CD4-positive, alpha-beta T cell treated with Interleukin-17A for 4 hours (primary cell): Measurements from ENCODE around the gene LRRC45.
"Not testable (repeated sequence)": the region's sequence is repeated elsewhere in the genome, so short reads cannot be mapped to it uniquely, and the experiment has no call there.

Source experiments
- DNase-seq: peaks from one replicate; pipeline ENCODE4 v3.0.0-alpha.2; 2020; ENCODE audit warnings: mixed read lengths

LRRC45 gene

DNA sequence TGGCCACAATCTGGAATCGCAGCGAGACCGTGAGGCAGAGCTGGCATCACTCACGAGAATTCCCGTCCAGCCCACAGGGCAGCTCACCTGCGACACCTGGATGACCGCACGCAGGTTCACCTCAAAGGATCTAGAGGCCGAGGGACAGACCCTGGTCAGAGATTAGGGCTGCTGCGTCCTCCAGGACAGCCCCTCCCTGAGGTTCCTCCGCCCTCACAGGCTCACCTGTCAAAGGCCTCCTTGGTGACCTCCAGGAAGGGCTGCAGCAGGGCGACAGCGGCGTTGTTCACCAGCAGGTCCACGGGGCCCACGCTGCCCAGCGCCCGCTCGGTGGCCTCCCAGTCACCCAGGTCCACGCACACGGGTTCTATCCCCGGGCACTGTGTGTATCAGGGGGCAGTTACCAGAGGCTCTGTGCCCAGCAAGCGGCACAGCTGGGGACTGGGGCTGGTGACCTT, 13.6 kb downstream of the LRRC45 start:
- DNase-seq: no peak

- peak; percentile 98 for DNase-seq
Observed at GRCh38 chr17:82037092-82037888, 14.2 kb downstream of the LRRC45 start, which contains the start of gene DCXR. Gene DCXR (minus strand): TSS chr17:82037697. CDS start chr17:82037682, 15 bp downstream.

GRCh38 chr17:82037889-82038195, 14.7 kb downstream of the LRRC45 start:
- no peak for DNase-seq

DNA sequence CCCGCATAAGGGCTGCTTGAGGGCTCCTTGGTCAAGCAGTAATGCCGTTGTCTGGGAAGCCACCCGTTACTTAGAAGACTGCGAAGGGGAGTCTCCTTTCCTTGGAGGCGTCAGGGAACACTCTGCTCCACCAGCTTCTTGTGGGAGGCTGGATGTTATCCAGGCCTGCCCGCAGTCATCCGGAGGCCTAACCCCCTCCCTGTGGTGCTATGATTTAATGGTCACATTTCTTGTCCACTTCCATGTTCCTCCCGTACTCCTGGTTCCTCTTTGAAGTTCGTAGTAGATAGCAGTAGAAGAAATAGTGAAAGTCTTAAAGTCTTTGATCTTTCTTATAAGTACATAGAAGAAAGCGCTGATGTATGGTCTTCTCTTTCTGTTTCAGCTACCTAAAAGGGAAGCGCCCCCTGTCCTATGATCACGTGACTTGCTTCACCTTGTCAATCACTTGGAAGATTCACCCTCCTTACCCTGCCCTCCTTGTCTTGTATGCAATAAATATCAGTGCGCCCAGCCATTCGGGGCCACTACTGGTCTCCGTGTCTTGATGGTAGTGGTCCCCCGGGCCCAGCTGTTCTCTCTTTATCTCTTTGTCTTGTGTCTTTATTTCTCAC, 15.8 kb downstream of the LRRC45 start:
- DNase-seq: not testable (repeated sequence)

DNA sequence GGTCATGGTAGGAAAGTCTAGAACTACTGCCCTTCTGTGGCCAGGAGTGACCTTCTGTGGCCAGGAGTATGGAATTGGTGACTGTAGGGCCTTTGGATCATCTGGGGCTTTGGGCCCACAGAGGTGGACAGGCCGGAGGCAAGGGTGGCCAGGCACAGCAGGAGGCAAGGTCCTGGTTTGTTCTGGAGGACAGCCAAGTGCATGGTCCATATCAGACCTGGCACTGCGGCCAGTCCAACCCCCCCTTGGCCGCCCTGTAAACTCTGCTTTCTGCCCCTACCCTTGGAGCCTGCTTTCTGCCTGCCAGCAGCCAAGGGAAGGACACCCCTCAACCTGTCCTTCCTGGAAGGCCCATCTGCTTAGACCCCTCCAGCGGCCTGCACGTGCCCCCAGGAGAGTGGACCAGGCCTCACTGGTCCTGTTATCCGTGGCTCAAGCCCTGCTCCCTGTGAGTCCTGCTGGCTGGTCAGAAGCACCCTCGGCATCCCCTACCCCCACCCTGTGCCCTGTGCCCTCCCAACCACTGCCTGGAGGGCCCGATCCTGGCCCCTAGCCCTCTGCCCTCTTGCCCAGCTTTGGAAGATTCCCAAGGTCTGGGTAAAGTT, 16.7 kb downstream of the LRRC45 start:
- no peak for DNase-seq

DNA sequence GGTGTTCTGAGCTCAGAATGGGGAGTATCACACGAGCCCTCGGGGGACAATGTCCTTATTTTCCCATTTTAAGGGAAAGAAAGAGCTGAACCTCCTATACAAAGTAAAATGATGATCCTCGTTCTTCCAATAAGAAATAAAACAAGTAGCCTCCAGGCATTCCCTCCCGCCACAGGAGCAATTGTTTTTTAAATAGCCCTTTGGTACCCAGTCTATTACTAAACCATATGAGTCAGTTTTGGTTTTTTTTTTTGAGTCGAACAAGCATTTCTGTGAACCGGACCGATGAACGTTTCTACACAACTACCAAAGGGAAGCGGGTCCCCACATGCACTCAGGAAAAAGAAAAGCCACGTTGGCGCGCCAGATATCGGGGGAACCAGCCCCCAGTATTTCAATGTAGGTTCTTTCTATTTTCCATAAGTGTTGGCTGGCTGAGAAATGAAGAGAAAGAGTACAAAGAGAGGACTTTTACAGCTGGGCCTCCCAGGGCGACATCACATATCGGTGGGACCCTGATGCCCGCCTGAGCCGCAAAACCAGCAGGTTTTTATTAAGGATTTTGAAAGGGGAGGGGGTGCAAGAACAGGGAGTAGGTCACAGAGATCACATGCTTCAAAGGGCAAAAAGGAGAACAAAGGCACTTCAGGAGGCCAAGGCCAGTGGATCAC, 18.2 kb downstream of the LRRC45 start:
- DNase-seq: no peak

- DNase-seq: no peak
Observed at GRCh38 chr17:82042649-82043048, 19.5 kb downstream of the LRRC45 start.

DNA sequence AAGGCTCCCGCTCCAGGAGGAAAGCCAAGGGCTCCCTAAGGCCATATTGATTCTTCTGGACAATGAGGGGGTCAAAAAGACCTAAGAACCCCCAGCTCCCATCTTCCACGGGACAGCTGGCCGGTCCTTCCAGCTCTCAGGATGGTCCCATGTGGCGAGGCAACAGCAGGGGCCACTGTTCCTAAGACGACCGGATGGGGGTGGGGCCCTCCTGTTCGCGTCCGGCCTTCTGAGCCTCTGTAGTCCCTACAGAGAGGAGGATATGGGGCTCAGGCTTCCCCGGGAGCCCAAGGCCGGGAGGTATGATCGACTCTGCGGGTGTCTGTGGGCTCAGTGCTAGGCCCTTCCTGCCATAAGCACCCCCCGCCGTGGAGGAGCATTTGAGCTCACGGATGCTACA, 20.4 kb downstream of the LRRC45 start:
- no peak for DNase-seq

GRCh38 chr17:82045936-82046484, 22.9 kb downstream of the LRRC45 start:
- no peak for DNase-seq

- DNase-seq: no peak
Observed at GRCh38 chr17:82046903-82047302, 23.8 kb downstream of the LRRC45 start.

GRCh38 chr17:82047379-82047778, 24.3 kb downstream of the LRRC45 start:
- DNase-seq: no peak

DNA sequence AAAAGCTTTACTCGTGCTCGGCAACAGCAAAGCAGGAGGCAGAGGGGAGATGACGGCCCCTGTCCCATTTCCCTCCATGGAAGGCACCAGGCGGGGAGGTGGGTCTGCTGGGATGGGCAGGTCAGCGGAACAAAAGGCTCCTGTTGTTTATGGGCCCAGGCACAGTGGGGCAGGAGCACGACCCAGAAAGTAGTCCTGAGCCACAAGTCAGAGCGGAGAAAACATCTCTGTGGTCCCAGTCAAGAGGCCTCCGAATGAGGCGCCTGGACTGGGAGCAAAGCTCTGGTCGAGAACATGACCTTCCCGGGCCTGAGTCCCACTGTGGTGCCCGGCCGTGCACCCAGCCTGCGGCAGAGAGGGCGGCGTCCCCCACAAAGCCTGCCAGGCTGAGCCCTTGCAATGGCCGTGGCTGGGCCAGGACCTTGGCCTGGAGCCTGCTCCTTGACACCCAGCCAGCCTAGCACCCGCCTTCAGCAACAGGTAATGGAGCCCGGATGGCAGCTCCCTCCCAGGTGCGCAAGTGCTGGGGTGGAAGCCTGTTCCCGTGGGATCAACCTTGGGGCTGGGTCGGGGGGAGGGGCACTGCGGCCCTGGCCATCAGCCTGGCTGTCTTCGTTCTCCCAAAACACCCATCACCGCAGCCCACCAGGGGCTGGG, 24.9 kb downstream of the LRRC45 start:
- DNase-seq: no peak

GRCh38 chr17:82048571-82048971, 25.5 kb downstream of the LRRC45 start:
- DNase-seq: no peak

DNA sequence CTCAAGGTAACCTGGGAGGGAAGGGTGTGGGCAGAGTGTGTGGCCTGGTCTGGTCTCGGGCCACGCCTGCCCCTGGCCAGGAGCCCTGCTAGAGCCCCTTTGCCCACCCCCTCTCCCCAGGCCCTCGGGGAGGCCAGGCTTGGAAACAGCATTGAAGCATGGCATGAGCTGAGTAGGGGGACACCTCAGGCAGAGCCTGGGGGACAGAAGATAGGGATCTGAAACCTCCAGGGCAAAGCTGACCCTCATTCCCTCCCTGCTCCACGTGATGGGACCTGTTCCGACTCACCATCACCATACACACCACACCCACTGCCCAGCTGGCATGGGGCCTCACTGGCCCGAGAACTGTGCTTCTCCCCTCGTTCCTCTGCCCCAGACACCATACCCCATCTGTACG, 26.0 kb downstream of the LRRC45 start:
- no peak for DNase-seq

GRCh38 chr17:82049521-82049971, 26.4 kb downstream of the LRRC45 start:
- no peak for DNase-seq

- DNase-seq: no peak
Observed at GRCh38 chr17:82050152-82050760, 27.2 kb downstream of the LRRC45 start.

GRCh38 chr17:82050761-82051641, 27.9 kb downstream of the LRRC45 start:
- peak; percentile 14 for DNase-seq

- peak; percentile 89 for DNase-seq
Observed at GRCh38 chr17:82051776-82052637, 28.9 kb downstream of the LRRC45 start, which contains the start of the genes GPS1 and RFNG. Gene GPS1 (plus strand): TSS chr17:82051898. CDS start chr17:82051932, 34 bp downstream. Gene RFNG (minus strand): TSS chr17:82051811. CDS start chr17:82051766, 45 bp downstream.

GRCh38 chr17:82052638-82053059, 29.5 kb downstream of the LRRC45 start:
- DNase-seq: peak; percentile 2

DNA sequence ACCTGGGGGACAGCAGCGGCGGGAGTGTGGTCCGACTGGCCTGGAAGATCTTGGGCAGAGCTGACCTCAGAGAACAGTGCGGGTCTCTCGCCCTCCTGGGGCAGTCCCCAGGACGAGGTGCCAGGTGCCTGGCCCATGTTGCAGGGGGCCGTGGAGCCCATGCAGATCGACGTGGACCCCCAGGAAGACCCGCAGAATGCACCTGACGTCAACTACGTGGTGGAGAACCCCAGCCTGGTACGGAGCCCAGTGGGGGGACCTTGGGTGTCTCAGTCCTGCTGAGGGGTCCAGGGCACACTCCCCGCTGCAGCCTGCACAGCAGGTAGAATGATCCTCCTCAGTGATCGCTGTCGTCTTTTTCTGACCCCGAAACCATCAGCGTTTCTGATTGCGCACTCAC, 30.0 kb downstream of the LRRC45 start:
- DNase-seq: peak; percentile 2
